ENCODE measurements around the gene LIG3.

- no peak for TF ChIP-seq CTCF (IDR thresholded peaks at IDR 0.05 in 4 of 5, conservative IDR thresholded peaks at IDR 0.05 in 1 of 5)
- no peak for TF ChIP-seq POLR2A (IDR thresholded peaks at IDR 0.05)
Measured at GRCh38 chr17:34979153-34979552, 1.2 kb upstream of the LIG3 start.

Data from gastrocnemius medialis (tissue), 4 donors.